ENCODE data around the gene GATA6. TPM values are rescaled to one million over a fixed set of nuclear protein-coding genes. Genes with fewer than 3 reads are reported as not detected.

GATA6 gene
- polyA plus RNA-seq, 3 donors: 0.04 TPM; not detected in 2

DNA sequence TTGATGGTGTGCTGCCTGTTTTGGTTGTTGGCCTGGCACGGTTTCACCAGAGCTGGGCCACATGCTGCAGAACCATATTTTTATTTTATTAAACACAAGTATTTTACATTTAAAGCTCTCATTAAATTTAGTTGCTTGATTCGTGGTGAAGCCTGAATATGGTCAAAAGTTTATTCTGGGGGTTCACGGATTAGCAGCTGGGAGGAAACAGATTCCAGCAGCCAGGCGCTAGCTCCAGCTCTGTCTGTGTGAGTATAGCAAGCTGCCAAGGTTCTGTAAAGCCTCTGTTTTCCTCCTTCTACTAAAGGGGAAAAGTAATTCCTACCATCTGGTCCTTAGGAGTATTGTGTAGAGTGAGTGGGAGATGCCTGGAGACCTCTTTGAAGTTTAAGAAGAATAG is 22.5 kb downstream of the GATA6 start:
- peaks cover 18 to 43% (median 33%) of the 10 kb centered on the region in 3 donors for H3K27me3 Mint-ChIP-seq (ENCODE audit: low read depth in 3 of 3)
- H3K27me3 ChIP-seq (ENCODE audit: control insufficient read depth in 2 of 2, insufficient read depth in 2 of 2, low read length in 2 of 2): peaks cover 6 to 42% of the 10 kb centered on the region in 2 donors
- no peaks in the 10 kb centered on the region for H3K4me1 ChIP-seq (ENCODE audit: control insufficient read depth in 1 of 2, insufficient read depth in 2 of 2, low read length in 2 of 2)
- H3K4me1 Mint-ChIP-seq: peaks cover 4% of the 10 kb centered on the region
- TF ChIP-seq, protein P1, sequence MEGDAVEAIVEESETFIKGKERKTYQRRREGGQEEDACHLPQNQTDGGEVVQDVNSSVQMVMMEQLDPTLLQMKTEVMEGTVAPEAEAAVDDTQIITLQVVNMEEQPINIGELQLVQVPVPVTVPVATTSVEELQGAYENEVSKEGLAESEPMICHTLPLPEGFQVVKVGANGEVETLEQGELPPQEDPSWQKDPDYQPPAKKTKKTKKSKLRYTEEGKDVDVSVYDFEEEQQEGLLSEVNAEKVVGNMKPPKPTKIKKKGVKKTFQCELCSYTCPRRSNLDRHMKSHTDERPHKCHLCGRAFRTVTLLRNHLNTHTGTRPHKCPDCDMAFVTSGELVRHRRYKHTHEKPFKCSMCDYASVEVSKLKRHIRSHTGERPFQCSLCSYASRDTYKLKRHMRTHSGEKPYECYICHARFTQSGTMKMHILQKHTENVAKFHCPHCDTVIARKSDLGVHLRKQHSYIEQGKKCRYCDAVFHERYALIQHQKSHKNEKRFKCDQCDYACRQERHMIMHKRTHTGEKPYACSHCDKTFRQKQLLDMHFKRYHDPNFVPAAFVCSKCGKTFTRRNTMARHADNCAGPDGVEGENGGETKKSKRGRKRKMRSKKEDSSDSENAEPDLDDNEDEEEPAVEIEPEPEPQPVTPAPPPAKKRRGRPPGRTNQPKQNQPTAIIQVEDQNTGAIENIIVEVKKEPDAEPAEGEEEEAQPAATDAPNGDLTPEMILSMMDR (IDR thresholded peaks at IDR 0.05): no peak
- H3K4me3 ChIP-seq (replicated peaks in 1 of 3; ENCODE audit: low read depth in 2 of 3, low read length in 3 of 3): no peak overlapping the region
- no peaks in the 10 kb centered on the region for H3K36me3 ChIP-seq (replicated peaks in 1 of 2; ENCODE audit: control insufficient read depth in 1 of 2, insufficient read depth in 2 of 2, low read length in 2 of 2)
- H3K9me3 ChIP-seq (replicated peaks in 1 of 2; ENCODE audit: control insufficient read depth in 1 of 2, insufficient read depth in 1 of 2, low read length in 2 of 2): peaks cover 0 to 3% of the 10 kb centered on the region in 2 donors
- no peak overlapping the region for H3K4me3 Mint-ChIP-seq
- WGBS (ENCODE audit: insufficient coverage): no CpG with 5 or more reads among the region's 4 CpGs
- H3K4me2 ChIP-seq (replicated peaks; ENCODE audit: extremely low read depth, low read length, poor library complexity, severe bottlenecking): no peak overlapping the region
- H3K27ac ChIP-seq (ENCODE audit: low read depth in 1 of 2, low read length in 2 of 2): no peak overlapping the region
- H3K9ac ChIP-seq (ENCODE audit: insufficient read depth, low read length, poor library complexity, severe bottlenecking): no peak overlapping the region
- no peaks in the 10 kb centered on the region for H3K79me2 ChIP-seq (ENCODE audit: insufficient read depth, low read length)
- no peak overlapping the region for H2AFZ ChIP-seq (ENCODE audit: insufficient read depth, low read depth, low read length, poor library complexity, severe bottlenecking)
- H3K9me3 Mint-ChIP-seq: peaks cover 0 to 2% (median 0%) of the 10 kb centered on the region in 7 donors
- H4K20me1 ChIP-seq (ENCODE audit: insufficient read depth, low read length): no peaks in the 10 kb centered on the region
- intact Hi-C loops (cut with micrococcal nuclease): no loop called here
- H3K36me3 Mint-ChIP-seq: no peaks in the 10 kb centered on the region
- no peak for DNase-seq
- H3K27ac Mint-ChIP-seq: no peak overlapping the region

DNA sequence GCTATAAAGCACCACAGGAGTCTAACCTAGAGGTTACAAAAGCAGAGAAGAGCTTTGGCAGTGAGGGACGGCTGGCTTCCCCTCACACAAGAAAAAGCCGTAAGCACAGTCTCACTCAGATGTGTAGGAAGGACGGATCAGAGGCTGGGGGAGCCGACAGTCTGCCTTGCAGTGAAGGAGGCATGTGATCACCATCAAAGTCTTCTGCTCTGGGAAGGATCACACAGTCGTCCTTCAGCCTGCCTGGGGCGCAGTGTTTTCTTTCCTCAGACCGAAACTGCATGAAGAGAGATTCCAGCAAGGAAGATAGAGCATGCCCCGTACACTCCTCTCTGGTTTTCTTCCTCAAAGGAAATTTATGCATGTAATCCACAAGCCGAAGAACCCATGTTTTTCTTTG is 24.1 kb downstream of the GATA6 start:
- no peaks in the 10 kb centered on the region for H4K20me1 ChIP-seq (ENCODE audit: insufficient read depth, low read length)
- Mint-ChIP-seq H3K27me3 (ENCODE audit: low read depth in 3 of 3) (peaks cover 20 to 50% (median 33%) of the 10 kb centered on the region in 3 donors), H3K9me3 (peaks cover 0 to 2% (median 0%) of the 10 kb centered on the region in 7 donors), H3K27ac (no peak overlapping the region), H3K4me3 (peak overlapping the region in 1 of 2 donors; percentile 4), H3K36me3 (no peaks in the 10 kb centered on the region), H3K4me1 (peaks cover 4% of the 10 kb centered on the region)
- peaks cover 6 to 39% of the 10 kb centered on the region in 2 donors for H3K27me3 ChIP-seq (ENCODE audit: control insufficient read depth in 2 of 2, insufficient read depth in 2 of 2, low read length in 2 of 2)
- H3K79me2 ChIP-seq (ENCODE audit: insufficient read depth, low read length): no peaks in the 10 kb centered on the region
- H2AFZ ChIP-seq (ENCODE audit: insufficient read depth, low read depth, low read length, poor library complexity, severe bottlenecking): no peak overlapping the region
- WGBS (ENCODE audit: insufficient coverage): 73% methylated on average over 7 of the region's 9 CpGs
- H3K9ac ChIP-seq (ENCODE audit: insufficient read depth, low read length, poor library complexity, severe bottlenecking): no peak overlapping the region
- no peak overlapping the region for H3K4me2 ChIP-seq (replicated peaks; ENCODE audit: extremely low read depth, low read length, poor library complexity, severe bottlenecking)
- H3K36me3 ChIP-seq (replicated peaks in 1 of 2; ENCODE audit: control insufficient read depth in 1 of 2, insufficient read depth in 2 of 2, low read length in 2 of 2): no peaks in the 10 kb centered on the region
- DNase-seq: no peak
- intact Hi-C loops (cut with micrococcal nuclease): no loop called here
- H3K4me1 ChIP-seq (ENCODE audit: control insufficient read depth in 1 of 2, insufficient read depth in 2 of 2, low read length in 2 of 2): no peaks in the 10 kb centered on the region
- no peak overlapping the region for H3K27ac ChIP-seq (ENCODE audit: low read depth in 1 of 2, low read length in 2 of 2)
- peaks cover 0 to 3% of the 10 kb centered on the region in 2 donors for H3K9me3 ChIP-seq (replicated peaks in 1 of 2; ENCODE audit: control insufficient read depth in 1 of 2, insufficient read depth in 1 of 2, low read length in 2 of 2)
- TF ChIP-seq, protein P1 (IDR thresholded peaks at IDR 0.05): no peak
- no peak overlapping the region for H3K4me3 ChIP-seq (replicated peaks in 1 of 3; ENCODE audit: low read depth in 2 of 3, low read length in 3 of 3)

All from CD14-positive monocyte (primary cell).